GM19240 (cell line): Measurements from ENCODE around the gene DLGAP1.

ENCODE experiments used
- DNase-seq: peaks from one replicate; pipeline ENCODE4 v3.0.0; 2011; ENCODE audit warnings: low spot score; ENCODE audit not compliant: insufficient read length

The DLGAP1 gene

DNA sequence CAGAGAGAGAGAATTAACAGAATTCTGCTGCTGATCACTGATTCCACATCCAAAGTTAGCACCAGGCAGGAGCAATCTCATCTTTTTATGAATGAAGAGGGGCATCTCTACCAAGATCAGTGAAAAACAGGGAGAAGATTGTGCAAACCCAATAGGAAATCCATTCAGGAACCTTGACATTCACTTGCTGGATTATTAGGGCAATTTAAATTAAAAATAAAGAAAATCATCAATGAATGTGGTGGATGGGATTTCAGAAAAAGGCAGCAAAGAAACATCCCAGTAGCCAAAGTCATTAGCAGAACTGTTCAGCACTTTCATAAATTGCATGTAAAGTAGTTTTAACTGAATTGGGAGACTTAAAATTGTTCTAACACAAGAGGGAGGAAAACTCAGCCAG, 581.9 kb downstream of the DLGAP1 start:
- no peak for DNase-seq

DNA sequence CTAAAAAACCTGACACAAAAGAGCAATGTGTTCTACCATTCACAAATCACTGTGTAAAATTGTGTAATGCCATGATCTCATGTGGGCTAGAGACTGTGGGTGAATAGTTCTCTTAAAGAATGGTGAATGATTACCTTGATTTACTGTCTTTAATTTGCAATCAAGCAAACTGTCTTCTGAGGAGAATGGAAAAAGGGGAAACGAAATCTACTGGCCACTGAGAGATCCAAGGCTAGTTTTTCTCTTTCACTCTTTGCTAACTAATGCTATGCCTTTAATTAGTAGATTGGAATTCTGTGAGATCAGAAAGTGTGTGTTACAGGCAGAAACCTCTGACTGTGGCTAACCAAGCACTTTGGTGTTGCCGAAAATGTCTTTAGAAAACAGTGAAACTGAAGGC, 582.5 kb downstream of the DLGAP1 start:
- no peak for DNase-seq

DNA sequence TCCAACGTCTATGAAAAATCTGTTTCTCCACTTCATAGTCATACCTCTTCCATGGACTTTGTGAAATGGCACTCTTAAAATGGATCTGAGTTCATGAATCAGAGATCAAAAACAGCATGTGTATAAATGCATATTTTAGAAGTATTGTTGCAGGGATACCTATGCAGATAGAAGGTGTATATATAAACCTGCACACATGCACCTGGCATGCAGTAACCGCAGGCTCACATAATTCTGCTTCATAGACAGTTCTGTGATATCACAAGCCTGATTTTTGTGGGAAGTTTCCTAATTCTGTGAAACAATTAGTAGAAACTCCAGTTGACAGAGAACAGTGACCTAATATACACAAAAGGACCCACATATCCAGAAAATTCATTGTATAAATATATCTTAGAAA, 583.4 kb downstream of the DLGAP1 start:
- DNase-seq = no peak

DNA sequence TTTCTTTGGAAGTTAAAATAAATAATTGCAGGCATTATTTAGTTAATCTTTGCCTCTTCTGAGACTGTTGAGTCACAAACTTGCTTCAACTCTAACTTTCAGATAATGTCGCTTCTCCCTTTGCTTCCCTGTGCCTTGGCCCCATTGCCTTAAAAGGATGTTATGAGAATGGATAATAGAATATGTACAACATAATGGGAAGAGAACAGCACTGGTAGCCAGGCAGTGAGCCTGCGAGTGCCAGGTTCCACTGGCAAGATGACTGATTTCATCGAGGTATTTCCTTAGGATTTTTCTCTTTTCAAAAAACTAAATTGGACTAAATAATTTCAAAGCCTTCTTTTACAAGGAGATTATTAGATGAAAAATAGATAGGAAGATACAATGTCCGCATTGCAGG, 584.2 kb downstream of the DLGAP1 start:
- DNase-seq = no peak

DNA sequence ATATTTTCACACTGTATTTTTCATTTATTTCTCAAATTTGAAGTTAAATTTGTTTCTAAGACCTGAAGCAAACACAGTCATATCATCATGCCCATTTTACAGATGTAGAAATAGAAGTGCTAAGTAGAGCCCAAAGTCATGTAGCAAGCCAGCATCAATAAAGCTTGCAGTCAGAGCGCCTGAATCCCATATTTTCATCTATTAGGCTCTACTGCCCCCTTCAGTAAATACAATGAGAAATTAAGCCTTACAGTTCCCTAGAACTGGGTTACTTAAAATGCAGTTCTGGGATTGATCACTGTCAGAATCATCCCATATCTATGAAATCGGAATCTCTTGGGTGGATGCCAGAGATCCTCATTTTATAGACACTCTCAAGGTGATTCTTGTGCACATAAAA, 585.3 kb downstream of the DLGAP1 start:
- no peak for DNase-seq

DNA sequence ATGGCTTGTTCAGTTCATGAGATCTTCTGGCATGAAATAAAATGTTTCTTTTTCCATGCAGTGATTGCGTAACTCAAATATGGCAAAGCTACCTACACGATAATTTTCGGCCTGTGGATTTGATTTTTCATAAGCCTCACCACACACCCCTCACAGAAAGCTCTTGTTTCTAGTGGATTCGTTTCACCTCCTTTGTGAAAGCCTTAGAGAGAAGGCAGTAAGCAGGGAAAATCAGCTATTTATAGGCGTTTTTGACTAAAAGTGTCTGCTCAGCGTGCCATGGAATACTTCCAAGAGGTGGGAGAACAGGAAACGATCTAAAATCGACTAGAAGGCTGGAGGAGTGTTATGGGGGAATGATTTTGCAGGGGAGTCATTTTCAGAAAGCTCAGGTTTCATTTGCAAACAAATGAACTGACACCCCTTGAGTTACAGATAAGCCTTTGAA, 587.2 kb downstream of the DLGAP1 start:
- no peak for DNase-seq

DNA sequence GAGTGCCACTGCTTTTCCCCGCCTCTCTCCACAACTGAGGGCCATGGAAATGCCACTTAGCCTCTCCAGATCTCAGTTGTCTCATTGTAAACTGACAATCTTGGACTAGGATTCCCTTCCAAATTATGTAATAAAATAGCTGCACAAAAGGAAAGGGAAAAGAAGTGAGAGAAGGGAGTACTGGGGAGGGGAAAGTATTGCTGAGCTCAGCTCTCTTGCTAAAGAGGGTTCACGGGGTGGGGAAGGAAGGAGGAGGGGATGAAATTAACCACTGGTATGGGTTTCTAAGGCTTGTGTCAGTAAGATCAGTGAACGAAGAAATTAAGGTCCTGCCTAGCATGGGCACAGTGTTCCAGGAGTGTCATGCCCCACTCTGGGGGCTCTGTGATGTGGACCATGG, 587.9 kb downstream of the DLGAP1 start:
- DNase-seq = no peak

DNA sequence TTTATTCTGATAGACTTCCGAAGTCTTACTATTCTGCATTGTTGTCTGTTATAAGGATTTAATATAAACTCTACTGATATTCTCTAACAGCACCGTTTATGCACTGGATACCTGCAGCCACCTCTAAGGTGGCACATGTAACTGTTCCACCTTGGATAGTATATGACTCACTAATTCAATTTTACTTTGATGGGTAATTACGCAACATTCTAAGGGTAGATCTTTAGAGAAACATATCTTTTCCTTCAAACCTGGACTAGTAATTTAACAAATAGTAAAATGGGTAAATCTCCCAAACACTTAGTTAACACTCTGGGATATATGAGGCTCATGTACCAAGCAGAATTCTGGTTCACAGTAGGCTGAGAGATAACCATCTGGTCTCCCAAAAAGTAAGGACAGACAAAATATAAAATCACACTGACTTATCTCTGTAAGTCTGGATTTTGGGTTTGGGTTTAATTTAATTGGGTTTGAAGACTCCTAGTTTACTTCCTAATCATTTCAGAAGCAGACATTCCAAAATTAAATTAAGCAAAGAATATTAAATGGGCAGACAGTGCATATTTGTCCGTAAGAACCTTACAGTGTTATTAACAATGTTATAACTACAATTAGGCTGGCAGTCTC, 590.3 kb downstream of the DLGAP1 start:
- DNase-seq = no peak

DNA sequence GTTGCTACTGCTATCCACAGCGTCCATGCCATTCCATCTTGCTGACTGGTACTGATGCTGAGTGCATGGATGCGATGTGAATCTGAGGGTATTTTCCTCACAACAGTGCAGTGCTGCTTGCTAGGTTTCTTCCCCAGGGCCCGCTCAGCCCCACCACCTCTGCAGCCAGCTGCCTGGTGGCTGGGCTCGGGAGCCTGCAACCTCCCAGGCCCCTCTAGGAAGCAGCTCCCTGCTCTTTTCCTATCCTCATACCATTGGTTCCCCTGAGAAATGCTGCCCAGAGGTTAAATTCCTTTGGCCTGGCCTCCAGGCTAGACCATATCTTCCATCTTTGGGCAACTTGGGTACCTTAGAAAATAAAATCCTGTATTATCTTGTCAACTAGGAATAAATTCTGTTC, 591.5 kb downstream of the DLGAP1 start:
- DNase-seq = no peak

DNA sequence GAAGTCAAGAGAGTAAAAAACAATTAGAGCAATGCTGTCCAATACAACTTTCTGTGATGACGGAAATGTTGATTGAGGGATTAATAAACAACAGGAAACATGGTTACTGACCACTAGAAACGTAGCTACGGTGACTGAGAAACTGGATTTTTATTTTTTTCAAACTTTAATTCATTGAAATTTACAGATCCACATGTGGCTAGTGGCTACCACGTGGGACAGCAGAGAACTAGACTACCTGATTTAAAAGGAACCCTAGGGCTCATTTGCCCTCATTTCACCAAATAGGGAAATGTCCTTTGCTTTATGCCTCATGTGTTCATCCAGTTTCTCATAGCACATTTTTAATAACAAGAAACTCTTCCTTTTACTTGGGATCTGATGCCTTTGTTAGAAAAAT, 592.1 kb downstream of the DLGAP1 start:
- no peak for DNase-seq

DNA sequence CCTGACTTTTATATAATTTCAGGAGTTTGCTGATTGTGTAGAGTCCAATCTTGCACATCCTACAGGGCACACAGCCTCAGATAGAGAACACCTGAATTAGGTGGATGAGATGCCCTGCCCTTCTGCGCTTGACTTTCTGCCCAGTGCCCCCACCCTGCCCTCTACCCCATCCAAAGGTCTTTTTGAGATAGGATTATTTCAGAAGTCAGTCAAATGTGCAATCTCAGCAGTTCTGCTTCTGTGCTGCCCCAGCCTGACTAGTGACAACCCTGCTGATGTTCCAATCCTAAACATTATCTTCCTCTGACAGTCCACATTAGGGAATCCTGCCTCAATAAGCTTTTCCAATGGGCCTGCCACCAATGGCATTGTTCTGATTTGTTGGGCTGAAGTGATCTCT, 593.6 kb downstream of the DLGAP1 start:
- DNase-seq = no peak

DNA sequence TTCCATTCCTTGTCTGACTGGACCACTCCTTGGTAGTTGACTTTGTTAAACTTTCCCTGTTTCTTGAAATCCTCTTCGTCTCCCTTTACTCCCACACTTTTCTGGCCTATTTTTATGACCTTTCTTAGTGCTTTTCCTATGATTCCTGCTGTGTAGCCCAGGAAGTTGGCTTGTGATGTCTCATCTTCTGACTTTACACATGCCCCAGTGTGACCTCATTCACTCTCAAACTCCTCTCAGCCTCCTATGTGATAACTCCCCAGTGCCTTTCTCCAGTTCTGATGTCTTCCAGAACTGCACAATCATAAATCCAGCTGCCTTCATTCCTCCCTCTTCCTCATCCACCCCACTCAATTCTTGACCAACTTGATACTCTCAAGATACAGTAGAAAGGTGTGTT, 597.6 kb downstream of the DLGAP1 start:
- no peak for DNase-seq

DNA sequence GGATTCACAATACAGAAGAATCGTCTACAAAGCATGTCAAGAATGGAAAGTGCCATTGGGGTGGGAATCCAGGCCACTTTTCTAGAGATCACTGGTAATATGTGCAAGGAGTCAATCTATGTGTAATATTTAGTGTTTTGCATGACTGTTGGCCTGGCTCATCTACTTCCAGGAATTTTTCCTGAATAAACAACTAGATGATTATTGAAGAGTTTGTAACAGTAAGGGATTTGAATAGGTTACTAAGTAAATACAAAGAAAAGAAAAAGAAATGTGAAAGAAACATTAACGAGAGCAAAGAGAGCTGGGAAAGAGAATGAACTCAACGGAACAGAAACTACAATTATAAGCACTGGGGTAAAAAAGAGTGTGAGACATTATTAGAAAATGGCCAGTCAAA, 599.1 kb downstream of the DLGAP1 start:
- no peak for DNase-seq

DNA sequence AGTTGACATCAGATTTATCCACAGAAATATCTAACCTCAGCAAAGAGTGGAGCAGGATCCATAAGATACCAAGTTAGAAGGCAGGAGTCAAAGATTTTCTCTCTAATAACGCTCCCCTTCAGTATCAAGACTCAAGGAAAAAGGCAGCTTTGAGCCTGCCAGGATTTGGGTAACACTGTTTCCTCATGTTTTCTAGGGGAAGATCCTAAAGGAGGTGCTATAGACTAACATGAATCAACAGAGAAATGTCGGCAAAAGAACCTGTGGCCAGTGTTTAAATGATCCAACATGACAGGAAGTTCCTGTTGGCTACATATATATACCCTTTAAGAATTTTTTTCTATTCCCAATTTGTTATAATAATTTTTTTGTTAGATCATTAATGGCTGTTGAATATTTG, 602.8 kb downstream of the DLGAP1 start:
- no peak for DNase-seq

DNA sequence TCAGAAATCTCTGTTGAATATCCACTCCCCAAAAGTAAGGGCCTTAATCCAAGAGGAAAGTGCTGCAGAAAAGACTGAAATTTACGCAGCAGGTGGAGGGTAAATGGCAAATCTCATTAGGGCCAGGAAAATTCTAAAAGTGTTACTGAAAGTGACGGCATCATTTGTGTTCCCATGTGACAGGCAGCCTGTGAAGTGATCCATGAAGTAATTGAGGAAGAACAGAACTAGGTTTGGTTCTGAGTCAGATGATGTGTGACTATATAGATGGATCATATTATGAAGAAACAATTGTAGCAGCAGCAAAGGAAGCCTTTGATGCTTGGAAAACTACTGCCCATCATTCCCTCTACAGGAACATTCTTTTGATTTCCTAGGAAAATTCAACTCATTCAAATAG, 603.9 kb downstream of the DLGAP1 start:
- DNase-seq = no peak

DNA sequence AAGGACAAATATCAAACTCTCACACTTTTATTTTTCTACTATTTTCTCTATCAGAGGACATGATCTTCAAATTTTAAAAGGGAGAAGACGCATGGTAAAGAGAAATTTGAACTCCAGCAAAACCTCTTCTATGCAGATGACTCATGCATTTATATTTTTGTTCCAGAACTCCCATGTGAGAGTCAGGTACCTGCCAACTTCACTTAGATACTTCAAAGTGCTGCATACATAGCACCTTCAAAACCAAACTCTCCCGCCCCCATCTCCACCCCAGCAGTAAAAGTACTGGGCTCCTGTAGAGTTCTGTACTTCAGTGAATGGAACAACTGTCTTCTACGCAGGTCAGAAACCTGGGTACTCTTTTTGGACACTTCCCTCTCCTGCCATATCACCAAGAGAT, 606.8 kb downstream of the DLGAP1 start:
- DNase-seq = no peak

DNA sequence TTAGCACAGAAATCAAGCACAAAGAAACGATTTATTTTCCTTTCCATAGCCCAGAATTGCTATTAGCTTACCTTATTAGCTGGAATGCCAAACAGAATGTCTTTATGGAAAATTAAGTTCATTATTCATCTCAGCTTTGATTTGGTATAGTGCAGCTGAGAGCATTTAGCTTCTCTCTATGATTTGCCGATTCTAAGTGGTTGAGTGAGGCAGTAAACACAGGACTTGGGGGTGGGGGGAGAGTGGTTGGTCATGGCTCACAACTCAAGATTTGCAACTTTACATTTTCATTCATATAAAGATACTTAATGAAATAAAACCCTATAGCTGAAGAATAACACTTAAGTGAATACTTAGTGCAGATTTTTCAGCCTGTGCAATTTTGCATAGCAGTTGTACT, 609.9 kb downstream of the DLGAP1 start:
- no peak for DNase-seq

DNA sequence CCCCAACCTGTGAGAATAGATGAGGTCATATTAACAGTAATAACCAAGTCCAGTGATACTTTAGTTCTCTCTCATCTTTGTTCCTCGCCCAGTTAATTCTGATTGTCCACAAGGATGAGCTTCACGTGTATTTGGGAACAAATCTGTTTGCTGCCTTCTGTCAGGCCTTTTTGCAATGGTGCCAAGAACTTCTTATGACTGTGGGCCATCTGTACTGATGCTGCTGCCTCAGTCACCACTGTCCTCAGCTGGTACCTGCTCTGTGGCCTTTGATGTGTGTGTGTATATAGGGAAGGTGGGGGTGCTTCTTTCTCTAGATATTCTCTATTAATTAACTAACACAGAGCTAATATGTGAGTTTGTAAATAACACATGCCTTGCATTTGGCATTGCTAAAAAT, 612.3 kb downstream of the DLGAP1 start:
- no peak for DNase-seq

DNA sequence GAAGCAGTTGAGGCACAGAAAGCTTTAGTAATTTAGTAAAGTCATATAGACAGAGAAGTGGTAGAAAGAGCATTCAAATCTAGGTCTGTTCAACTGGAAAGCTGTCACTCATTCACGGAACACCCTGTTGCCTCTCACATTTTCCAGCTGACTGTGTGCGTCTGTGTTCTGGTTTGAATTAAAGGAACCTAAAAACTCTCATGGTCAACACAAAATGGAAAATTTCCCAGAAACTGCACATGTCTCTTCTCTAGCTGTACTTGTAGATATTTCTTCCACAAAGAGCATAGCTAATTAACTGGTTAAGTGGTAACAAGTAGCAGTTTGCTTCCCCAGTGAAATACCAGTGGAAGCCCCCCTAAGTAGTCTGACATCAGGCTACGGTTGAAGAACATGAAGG, 614.3 kb downstream of the DLGAP1 start:
- no peak for DNase-seq

DNA sequence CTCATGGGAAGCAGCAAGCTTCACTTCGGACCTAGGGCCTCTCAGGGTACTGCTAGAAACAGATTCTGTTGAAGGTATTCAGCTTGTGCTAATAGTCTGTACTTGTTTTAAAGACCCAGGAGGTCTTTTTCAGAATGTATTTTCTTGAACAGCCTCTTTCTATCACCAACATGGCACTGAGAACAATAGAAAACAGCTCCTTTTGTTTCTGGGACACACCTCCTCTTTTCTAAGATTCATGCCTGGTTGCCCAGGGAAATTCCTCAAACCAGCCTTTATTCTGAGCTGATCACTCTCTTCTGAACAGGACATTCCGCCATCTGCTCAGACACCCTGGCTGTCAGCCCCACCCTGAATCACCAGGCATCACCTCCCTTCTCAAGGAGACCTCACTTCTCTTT, 615.5 kb downstream of the DLGAP1 start:
- no peak for DNase-seq

DNA sequence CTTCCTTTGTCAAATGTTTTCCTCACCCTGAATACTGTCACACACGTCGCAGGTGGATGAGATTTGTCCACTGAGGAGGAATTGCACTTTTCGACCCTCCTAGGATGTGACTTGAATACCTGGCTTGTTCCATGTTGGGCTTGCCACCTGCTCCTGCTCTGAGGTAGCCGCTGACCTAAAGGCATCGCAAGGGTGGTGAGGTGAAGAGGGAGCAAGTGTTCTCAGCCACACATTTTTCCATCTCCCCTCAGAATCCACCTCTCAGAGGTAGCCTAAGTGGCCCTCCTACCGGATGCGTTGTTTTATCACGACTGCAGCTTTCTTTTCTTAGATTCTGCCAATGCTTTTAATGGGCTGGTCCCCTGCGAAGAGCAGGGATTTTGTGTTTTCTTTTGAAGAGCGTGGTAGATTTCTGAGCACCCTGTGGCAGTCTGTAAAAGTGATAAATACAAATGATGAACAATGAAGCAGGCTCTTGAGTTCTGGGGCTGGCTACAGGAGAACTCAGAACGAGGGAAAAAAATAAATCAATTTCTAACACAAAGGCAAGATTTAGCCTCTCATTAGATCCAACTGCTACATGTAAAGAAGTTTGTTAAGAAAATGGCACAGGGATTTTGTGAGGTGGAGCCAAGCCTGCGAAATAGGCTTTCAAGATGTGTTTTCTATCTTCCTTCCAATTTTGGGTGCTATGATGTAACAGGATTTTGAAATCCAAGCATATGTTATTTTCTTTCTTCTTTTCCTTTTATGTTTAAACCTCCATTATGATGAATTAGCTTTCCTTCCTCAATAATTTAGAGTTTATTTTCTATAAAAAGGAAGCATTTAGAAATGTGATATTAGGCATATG, 618.4 kb downstream of the DLGAP1 start:
- DNase-seq = no peak

DNA sequence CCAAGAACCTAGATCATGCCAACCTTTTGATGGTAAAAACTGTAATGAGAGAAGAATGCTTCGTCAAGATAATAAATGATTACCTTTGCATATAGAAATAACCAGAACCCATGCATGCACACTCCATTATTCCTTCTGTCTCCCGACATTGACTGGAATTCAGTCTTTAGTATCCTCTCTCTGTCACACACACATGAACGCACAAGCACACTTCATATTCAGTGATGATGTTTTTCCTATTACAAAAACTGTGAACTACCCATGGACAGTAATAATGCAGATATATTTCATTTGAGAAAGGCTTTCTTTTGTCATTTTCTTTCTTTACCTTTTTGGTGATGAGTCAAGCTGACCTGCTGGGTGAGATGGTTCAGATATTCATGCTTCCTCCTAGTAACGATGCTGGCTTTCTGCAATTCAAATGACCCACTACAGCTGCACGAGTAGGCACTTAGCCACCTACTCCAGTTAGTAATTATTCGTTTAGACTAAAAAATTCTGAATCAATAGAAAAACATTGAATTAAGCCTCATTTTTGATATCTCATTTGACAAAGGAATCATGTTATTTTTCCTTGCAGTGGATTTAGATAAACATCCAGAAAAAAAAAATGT, 623.0 kb downstream of the DLGAP1 start:
- no peak for DNase-seq

DNA sequence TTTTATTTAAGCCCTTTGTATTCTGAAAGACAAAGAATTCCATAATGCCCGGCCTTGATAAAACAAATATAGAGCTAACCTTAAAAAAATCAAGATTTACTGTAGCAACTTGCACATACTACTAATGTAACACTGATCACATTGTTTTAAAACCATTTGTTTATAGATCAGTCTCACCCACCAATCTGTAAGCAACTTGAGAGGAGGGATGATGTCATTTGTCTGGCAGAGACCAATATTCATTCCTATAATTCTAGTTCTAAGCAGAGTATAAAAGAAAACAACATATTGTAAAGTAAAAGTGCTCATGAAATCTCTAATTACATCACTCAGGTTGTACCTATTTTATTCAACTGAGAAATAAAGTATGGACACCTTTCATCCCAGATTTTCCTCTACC, 624.5 kb downstream of the DLGAP1 start:
- DNase-seq = no peak
